SK-N-MC (cell line): ENCODE results near the gene EMX2.

Experiments used
- EZH2 ChIP-seq: fragments of 200-600 bp; sonication (generic); IDR thresholded peaks from one replicate; pipeline ENCODE4 v1.6.1; 2017; ENCODE audit warnings: antibody characterized with exemption
- FOXP2 ChIP-seq: optimal IDR thresholded peaks from 2 replicates; pipeline ENCODE3; 2011; ENCODE audit warnings: mild to moderate bottlenecking, moderate library complexity; ENCODE audit not compliant: insufficient read depth; ENCODE audit errors: extremely low read length, control extremely low read depth
- POLR2AphosphoS5 ChIP-seq: IDR thresholded peaks from 2 replicates; pipeline ENCODE4 v1.6.1; 2012; ENCODE audit warnings: mild to moderate bottlenecking, low read depth, low read length, borderline replicate concordance

DNA sequence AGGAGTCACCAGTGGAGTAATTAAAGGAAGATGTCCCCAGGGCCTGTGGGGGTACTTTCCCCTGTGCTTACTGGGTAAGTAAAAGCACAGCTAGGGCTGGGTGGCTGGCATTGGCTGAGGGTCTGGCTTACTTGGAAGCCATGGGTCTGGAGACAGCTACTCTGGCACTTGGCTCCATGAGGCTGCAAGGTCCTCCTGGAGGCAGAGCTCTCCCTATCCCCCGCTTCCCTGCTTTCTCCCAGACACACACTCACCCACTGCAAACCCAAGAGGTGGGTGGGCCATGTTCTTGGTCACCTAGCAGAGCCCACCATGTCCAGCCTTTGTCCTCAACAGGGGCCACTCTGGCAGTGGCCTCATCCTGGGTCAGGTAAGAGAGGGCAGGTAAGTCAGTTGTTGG lies 13.3 kb downstream of the EMX2 start:
- TF ChIP-seq POLR2AphosphoS5: no peak
- no peak for TF ChIP-seq EZH2
- no peak for TF ChIP-seq FOXP2
